Heart left ventricle (tissue), 16 donors: ENCODE results near the gene AJAP1. TPM values are rescaled to one million over a fixed set of nuclear protein-coding genes. Genes with fewer than 3 reads are reported as not detected.

Source experiments
- ATAC-seq, 4 donors: fragments of 200-7000 bp; cut with Tn5 transposase; one replicate each; pipeline ENCODE4 v1.9.1; 2020 to 2022; ENCODE audit warnings: moderate library complexity in 4 of 4, mild to moderate bottlenecking in 3 of 4, moderate number of reproducible peaks in 1 of 4
- DNase-seq, 5 donors: peaks; one replicate each; pipeline ENCODE4 v3.0.0-alpha.2; 2020
- H3K27ac ChIP-seq, 12 donors: fragments of 200-600 bp; sonication (generic) in 4 of 12; one replicate each; pipeline versions ENCODE4 v1.5.0 to v1.8.0; 2016 to 2022; ENCODE audit warnings: mild to moderate bottlenecking in 2 of 12
- H3K27me3 ChIP-seq, 9 donors: fragments of 200-600 bp; sonication (generic) in 2 of 9; one replicate each; pipeline versions ENCODE4 v1.5.1 to v1.8.0; 2016 to 2022; ENCODE audit warnings: mild to moderate bottlenecking in 3 of 9
- H3K36me3 ChIP-seq, 9 donors: fragments of 200-600 bp; sonication (generic) in 2 of 9; one replicate each; pipeline versions ENCODE4 v1.5.0 to v1.8.0; 2018 to 2022; ENCODE audit warnings: mild to moderate bottlenecking in 2 of 9
- H3K4me1 ChIP-seq, 12 donors: fragments of 200-600 bp; sonication (generic) in 4 of 12; one replicate each; pipeline versions ENCODE4 v1.5.0 to v1.8.0; 2016 to 2022; ENCODE audit warnings: mild to moderate bottlenecking in 3 of 12
- H3K4me3 ChIP-seq, 12 donors: fragments of 200-600 bp; sonication (generic) in 4 of 12; one replicate each; pipeline versions ENCODE4 v1.5.0 to v1.8.0; 2017 to 2022; ENCODE audit warnings: mild to moderate bottlenecking in 9 of 12, moderate library complexity in 4 of 12
- H3K9me3 ChIP-seq, 12 donors: fragments of 200-600 bp; sonication (generic) in 4 of 12; one replicate each; pipeline versions ENCODE4 v1.5.0 to v1.8.0; 2016 to 2022; ENCODE audit warnings: mild to moderate bottlenecking in 1 of 12
- CTCF ChIP-seq, 12 donors: fragments of 200-600 bp; sonication (generic) in 4 of 12; IDR thresholded peaks; one replicate each; pipeline versions ENCODE4 v1.5.0 to v1.8.0; 2018 to 2022; ENCODE audit warnings: antibody characterized with exemption in 12 of 12, mild to moderate bottlenecking in 5 of 12
- POLR2A ChIP-seq, 2 donors: fragments of 450-650 bp; IDR thresholded peaks; one replicate each; pipeline ENCODE4 v1.6.1; 2017; ENCODE audit warnings: antibody characterized with exemption in 2 of 2, mild to moderate bottlenecking in 2 of 2, moderate library complexity in 2 of 2
- WGBS, 4 donors: extraction: QIAGEN DNeasy Blood & Tissue Kit in 2 of 4; methylation state at CpG; one replicate each; pipeline versions ENCODE4 v1.1.5 to v1.1.7; 2013 to 2018; 5-methylcytosine and 5-hydroxymethylcytosine counted together
- intact Hi-C, 10 donors: fragments of 100-400 bp; cut with DNase I; formaldehyde crosslinking; loops; one replicate each; pipeline versions ENCODE4 v1.11.1 to v1.14.2; 2022
- polyA plus RNA-seq, 2 donors: library from polyadenylated mRNA; stranded (reverse); fragments of 200-250 nt; gene quantifications; one replicate each; pipeline ENCODE4 v1.2.3, GENCODE V29; 2013
- total RNA-seq, 9 donors: library from RNA; depleted of rRNA in 2 of 9; stranded (reverse); fragments of >200 nt in 2 of 9; fragmentation: NEBNext Ultra II Directional in 3 of 9; extraction: Animal tissue kit (Norgen Biotek cat#: 25700) in 3 of 9; gene quantifications; one replicate each; pipeline versions ENCODE4 v1.1.0 to v1.2.4, GENCODE V29; 2016 to 2023
- donor health status: ischemic (EF 13 %, LVEDD 7.1; RV severe dilation, severe dysfunction).
- donor health status: healthy with polysubstance abuse.
- donor health status: DM: no; HTN: yes; CAD: no.
- donor health status: DM: no; HTN: no; CAD: no.
- donor health status: ischemic (EF 25% LVEDD 6.9; RV normal size, moderate dysfunction).
- donor health status: ischemic (EF 25% LVEDD 5.7; RV mildly dilated, moderate dysfunction).
- donor health status: healthy.
- donor health status: DM: yes; HTN: yes; CAD: no.
- donor health status: ischemic (EF 35%, LVEDD 5.7; RV mildly dilated, moderate dysfunction).
- donor health status: nonischemic (EF 11% LVEDD 7.7; RV severe dilation, severe dysfunction).
- donor health status: DM: yes; HTN: yes; CAD: no.
- donor health status: PGD.
- donor health status: ischemic (EF 29% LVEDD 5.4; RV normal size, mild dysfunction).
- donor health status: nonischemic (EF 23%, LVEDD 6.1; RV moderate dilation, normal function).

Gene AJAP1
- total and polyA plus RNA-seq, 11 donors: 0.01 to 0.67 (median 0.07) TPM; not detected in 2

- H3K4me3 ChIP-seq: no peak overlapping the region
- 84 to 89% (median 88%) methylated on average over 10 to 12 of the region's 12 CpGs for WGBS, 4 donors
- H3K9me3 ChIP-seq: no peaks in the 10 kb centered on the region
- H3K36me3 ChIP-seq: no peaks in the 10 kb centered on the region
- intact Hi-C loops: no loop called here
- no peak overlapping the region for H3K27ac ChIP-seq
- ATAC-seq (no peak), DNase-seq (peak in 1 of 5 donors; percentile 41)
- no peaks in the 10 kb centered on the region for H3K4me1 ChIP-seq
- TF ChIP-seq POLR2A (IDR thresholded peaks at IDR 0.05): no peak
- no peak for TF ChIP-seq CTCF (IDR thresholded peaks at IDR 0.05)
- peaks cover 0 to 17% (median 1%) of the 10 kb centered on the region in 9 donors for H3K27me3 ChIP-seq
These were observed 48.1 kb downstream of the AJAP1 start for GRCh38 chr1:4702464-4702863.

DNA sequence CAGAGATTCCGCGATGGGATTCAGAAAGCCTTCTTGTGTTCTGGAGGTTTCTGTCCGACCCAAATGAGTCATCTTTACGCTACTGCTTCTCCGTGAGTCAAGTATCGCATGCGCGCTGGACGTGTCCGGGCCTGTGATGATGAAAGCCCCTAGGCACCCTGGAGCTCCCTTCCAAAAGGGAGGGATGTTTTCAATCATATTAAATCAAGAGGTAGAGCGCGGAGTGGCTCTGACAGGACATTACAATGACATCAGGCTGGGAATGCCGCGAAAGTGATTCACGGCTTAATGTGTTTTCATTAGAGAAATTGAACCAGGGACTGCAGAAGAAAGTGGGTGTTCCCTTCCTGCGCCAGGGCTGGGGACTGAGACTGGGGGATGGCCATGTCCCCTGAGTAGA lies 48.5 kb downstream of the AJAP1 start:
- Histone ChIP-seq H3K27me3 (peaks cover 0 to 12% (median 3%) of the 10 kb centered on the region in 9 donors), H3K27ac (no peak overlapping the region), H3K4me1 (no peaks in the 10 kb centered on the region), H3K4me3 (no peak overlapping the region), H3K36me3 (no peaks in the 10 kb centered on the region), H3K9me3 (no peaks in the 10 kb centered on the region)
- intact Hi-C loops: no loop called here
- DNase-seq (peak in 1 of 5 donors; percentile 12), ATAC-seq (no peak)
- no peak for TF ChIP-seq POLR2A (IDR thresholded peaks at IDR 0.05)
- WGBS, 4 donors: 89 to 93% (median 92%) methylated on average over 16 of the region's 16 CpGs

GRCh38 chr1:4703646-4704045 lies 49.2 kb downstream of the AJAP1 start:
- DNase-seq: peak in 1 of 5 donors; percentile 14

DNA sequence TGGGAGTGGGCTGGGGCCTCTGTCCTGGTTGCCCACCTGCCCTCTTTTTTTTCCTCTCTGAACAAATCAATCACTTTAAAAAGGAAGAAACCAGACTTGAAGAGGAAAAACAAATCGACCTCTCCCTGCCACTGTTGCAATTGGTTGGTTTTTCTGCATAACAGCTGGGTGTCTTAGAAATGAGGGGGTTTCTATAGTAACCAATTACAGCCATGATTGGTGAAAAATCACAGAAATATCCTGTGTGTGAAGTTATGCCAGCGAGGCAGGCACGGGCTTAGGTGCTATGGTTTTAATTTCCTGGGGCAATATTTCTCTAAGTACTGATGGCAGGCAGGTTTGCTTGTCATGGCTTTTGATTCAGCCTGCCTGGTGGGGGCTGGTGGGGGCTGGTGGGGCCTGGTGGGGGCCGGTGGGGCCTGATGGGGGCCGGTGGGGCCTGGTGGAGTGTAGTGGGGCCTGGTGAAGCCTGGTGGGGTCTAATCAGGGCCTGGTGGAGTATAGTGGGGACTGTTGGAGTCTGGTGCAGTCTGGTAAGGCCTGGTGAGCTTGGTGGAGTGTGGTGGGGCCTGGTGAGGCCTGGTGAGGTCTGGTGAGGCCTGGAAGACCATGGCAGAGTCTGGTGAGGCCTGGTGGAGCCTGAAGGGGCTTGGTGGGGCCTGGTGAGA lies 54.6 kb downstream of the AJAP1 start:
- intact Hi-C loops: no loop called here
- DNase-seq (no peak), ATAC-seq (no peak)
- H3K9me3 ChIP-seq: no peaks in the 10 kb centered on the region
- H3K27me3 ChIP-seq: peaks cover 5 to 44% (median 19%) of the 10 kb centered on the region in 9 donors
- no peaks in the 10 kb centered on the region for H3K36me3 ChIP-seq
- H3K27ac ChIP-seq: no peak overlapping the region
- TF ChIP-seq POLR2A (IDR thresholded peaks at IDR 0.05) (no peak), CTCF (IDR thresholded peaks at IDR 0.05) (no peak)
- H3K4me1 ChIP-seq: peaks cover 0 to 13% (median 0%) of the 10 kb centered on the region in 12 donors
- H3K4me3 ChIP-seq: no peak overlapping the region
- WGBS, 4 donors: 67 to 75% (median 72%) methylated on average over 4 to 5 of the region's 5 CpGs

More at GRCh38 chr1:4703646-4704045, 49.2 kb downstream of the AJAP1 start:
- intact Hi-C loops: no loop called here
- TF ChIP-seq POLR2A (IDR thresholded peaks at IDR 0.05) (no peak), CTCF (IDR thresholded peaks at IDR 0.05) (no peak)
- Histone ChIP-seq H3K27me3 (peaks cover 0 to 14% (median 3%) of the 10 kb centered on the region in 9 donors), H3K4me1 (no peaks in the 10 kb centered on the region), H3K9me3 (no peaks in the 10 kb centered on the region), H3K36me3 (no peaks in the 10 kb centered on the region), H3K27ac (no peak overlapping the region), H3K4me3 (no peak overlapping the region)
- 62 to 76% (median 68%) methylated on average over 6 of the region's 6 CpGs for WGBS, 4 donors
- ATAC-seq: no peak
